ENCODE data around the gene DMRT2.

Gene DMRT2

GRCh38 chr9:1048231-1048619 is 1.9 kb upstream of the DMRT2 start:
- DNase-seq: no peak

- DNase-seq: no peak
These were observed 1.3 kb upstream of the DMRT2 start for GRCh38 chr9:1048811-1049210.

- DNase-seq: no peak
These were observed 516 bp upstream of the DMRT2 start for GRCh38 chr9:1049641-1050040.

- DNase-seq: no peak
These were observed 1.0 kb downstream of the DMRT2 start for GRCh38 chr9:1051210-1051583.

DNA sequence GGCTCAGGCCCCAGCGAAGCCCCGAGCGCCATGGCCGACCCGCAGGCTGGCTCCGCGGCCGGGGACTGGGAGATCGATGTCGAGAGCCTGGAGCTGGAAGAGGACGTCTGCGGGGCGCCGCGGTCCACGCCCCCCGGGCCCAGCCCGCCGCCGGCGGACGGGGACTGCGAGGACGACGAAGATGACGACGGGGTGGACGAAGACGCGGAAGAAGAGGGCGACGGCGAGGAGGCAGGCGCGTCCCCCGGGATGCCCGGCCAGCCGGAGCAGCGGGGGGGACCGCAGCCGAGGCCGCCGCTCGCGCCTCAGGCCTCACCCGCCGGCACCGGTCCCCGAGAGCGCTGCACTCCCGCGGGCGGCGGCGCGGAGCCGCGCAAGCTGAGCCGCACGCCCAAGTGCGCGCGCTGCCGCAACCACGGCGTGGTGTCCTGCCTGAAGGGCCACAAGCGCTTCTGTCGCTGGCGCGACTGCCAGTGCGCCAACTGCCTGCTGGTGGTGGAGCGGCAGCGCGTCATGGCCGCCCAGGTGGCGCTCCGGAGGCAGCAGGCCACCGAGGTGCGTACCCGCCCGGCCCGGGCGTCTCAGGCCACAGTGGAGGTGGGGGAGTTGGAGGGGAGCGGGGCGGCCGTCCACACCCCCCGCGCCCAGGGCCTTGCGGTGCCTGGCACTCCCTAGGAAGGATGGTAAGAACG is 1.6 kb downstream of the DMRT2 start:
- no peak for DNase-seq

- DNase-seq: no peak
These were observed 2.5 kb downstream of the DMRT2 start for GRCh38 chr9:1052365-1053281.

DNA sequence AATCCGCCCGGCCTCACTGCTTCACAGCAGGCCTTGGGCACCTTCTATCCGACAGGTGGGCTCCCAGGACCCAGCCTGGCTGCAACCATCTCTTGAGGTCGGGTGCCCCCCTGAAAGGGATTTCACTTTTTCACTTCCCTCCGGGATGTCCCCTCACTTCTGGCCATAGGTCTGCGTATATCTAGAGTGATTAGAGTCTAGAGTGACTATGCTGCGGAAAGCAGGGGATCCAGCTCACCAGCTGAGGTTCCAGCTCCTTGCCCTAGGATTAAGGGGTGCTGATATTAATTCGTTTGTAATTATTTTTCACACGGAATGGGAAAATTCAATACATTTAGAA is 3.1 kb downstream of the DMRT2 start:
- DNase-seq: no peak

- no peak for DNase-seq
These were observed 3.8 kb downstream of the DMRT2 start for GRCh38 chr9:1053986-1054425.

GRCh38 chr9:1055166-1055565 is 5.0 kb downstream of the DMRT2 start:
- DNase-seq: no peak

- no peak for DNase-seq
These were observed 7.8 kb downstream of the DMRT2 start for GRCh38 chr9:1057910-1058309.

GRCh38 chr9:1058826-1059487 is 8.8 kb downstream of the DMRT2 start:
- DNase-seq: no peak

DNA sequence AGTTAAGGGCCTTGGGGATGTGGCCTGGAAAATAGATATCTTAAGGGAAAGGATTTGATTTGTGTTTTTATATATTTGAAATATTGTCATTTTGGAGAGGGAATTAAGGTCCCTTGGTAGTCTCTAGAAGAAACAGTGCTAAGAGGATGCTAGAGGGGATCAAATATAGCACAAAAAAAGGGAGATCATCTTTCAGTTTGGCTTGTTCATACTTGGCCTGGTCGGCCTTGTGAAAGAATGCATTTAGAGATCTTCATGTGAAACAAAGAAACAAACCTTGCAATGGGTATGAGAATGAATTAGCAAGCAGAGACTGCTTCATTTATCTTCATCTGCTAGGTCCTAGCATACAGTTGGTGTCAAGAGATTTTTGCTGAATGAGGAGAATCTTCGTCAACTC is 15.0 kb downstream of the DMRT2 start:
- DNase-seq: no peak

GRCh38 chr9:1070692-1071091 is 20.5 kb downstream of the DMRT2 start:
- no peak for DNase-seq

DNA sequence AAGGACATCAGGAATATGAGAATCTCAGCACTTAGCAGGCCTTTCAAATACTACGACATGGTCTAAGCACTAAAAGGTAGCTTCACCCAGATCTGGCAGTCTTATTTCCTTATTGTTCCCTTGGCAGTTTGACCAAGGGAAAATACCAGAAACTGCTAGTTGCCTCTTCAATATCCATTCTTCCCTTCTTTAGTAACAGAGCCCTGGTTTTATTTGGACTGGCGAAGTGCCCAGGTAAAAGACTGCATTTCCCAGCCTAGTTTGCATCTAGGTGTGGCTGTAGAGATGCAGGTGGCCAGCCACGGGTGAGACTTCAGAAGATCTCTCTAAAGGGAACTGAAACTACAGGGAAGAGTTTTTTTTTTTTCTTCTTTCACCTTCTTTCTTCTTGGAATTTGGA is 21.6 kb downstream of the DMRT2 start:
- no peak for DNase-seq

GRCh38 chr9:1073497-1073896 is 23.3 kb downstream of the DMRT2 start:
- no peak for DNase-seq

DNA sequence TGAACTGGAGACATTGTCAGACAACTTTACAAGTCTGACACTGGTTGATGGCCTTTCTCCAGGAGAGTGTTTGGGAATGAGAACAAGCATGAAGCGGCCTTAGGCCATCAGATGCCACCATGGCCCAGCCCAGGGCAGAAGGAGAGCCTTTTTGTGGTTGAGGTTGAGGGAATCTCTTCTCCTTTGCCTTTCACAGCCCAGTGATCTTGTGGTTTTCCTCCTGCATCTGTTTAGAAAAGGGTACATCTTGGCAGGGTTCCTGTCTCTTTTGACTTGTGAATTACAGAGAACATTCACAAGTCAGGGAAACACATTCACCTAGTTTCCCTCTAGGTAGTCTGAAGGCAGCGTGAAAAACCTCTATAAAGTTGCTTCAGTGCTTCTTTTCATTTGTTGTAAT is 27.5 kb downstream of the DMRT2 start:
- DNase-seq: no peak

- no peak for DNase-seq
These were observed 33.3 kb downstream of the DMRT2 start for GRCh38 chr9:1083325-1083913.

- DNase-seq: no peak
These were observed 34.9 kb downstream of the DMRT2 start for GRCh38 chr9:1085086-1085485.

GRCh38 chr9:1086517-1086916 is 36.4 kb downstream of the DMRT2 start:
- no peak for DNase-seq

GRCh38 chr9:1087120-1087881 is 37.1 kb downstream of the DMRT2 start:
- no peak for DNase-seq

DNA sequence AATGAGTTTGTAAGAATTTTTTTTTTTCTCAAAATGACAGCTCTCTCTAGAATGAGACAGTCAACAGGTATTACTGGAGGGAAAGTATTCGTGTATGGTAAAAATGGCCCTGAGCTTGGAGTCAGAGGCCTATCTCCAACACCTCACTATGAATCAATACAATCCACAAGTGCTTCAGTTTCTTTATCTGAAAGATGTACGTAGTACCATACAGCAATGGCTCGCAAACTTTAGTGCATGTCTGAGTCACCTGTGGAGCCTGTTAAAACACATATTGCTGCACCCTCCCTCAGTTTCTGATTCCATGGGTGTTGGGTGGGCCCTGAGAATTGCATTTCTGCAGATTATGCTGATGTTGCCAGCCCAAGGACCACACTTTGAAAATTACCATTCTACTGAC is 44.6 kb downstream of the DMRT2 start:
- no peak for DNase-seq

DNA sequence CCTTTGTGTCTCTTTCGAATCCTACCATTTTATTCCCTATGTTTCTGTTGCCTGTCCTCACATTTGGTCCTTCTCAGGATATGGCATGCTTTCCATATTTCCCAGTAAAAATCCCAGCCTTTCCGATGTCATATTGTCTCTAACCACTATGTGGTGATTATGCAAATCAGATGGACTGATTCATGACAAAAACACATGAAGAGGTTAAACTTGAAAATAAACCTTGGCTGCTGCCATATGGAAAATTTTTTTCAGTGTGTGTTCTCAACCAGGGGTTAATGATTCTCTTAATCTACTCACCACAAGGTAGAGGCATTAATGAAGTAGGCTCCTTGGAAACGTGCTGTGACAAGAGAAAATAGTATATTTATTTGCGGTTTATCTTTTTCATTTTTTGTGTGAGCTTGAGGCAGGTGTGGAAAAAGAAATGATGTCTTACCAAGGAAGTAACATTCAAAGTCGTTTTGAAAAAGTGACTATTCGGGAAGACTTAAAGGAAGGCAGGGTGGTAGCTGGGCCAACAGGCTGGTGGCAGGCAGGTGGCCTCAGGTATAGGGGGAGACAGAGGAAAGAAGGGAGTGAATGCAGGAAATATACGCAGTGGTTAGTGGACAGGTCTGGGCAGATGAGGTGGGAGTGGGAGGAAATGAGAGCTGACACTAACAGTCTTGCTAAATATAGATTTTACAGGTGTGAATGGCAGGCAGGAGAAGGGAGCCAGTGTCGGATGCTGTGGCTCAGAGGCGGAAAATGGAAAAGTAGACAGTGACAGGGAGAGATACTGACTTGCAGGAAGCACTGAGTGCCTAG is 46.2 kb downstream of the DMRT2 start:
- DNase-seq: no peak
